HL-60/S4 treated with phorbol 12-myristate 13-acetate at 8.2 ng/mL for 4 days and 3 days (cell line): ENCODE results near the gene TRIM47.

Experiments
- in situ Hi-C: fragments of 300-500 bp; cut with MboI; formaldehyde crosslinking; loops from 2 replicates; pipeline ENCODE4 v1.15.0; 2022; ENCODE audit warnings: low sequenced_read_pairs

TRIM47 gene

GRCh38 chr17:75848523-75849278 is 29.7 kb downstream of the TRIM47 start:
- in situ Hi-C loops, result no loop called here

- in situ Hi-C loops, result no loop called here
These were observed 30.5 kb downstream of the TRIM47 start for GRCh38 chr17:75847614-75848522.

GRCh38 chr17:75846692-75847613 is 31.4 kb downstream of the TRIM47 start:
- in situ Hi-C loops, result no loop called here

GRCh38 chr17:75845933-75846691 is 32.3 kb downstream of the TRIM47 start:
- in situ Hi-C loops, result no loop called here

GRCh38 chr17:75845058-75845711 is 33.2 kb downstream of the TRIM47 start:
- in situ Hi-C loops, result no loop called here

- in situ Hi-C loops, result no loop called here
These were observed 33.8 kb downstream of the TRIM47 start for GRCh38 chr17:75844530-75845057.

- in situ Hi-C loops, result no loop called here
These were observed 34.5 kb downstream of the TRIM47 start, which contains the start of gene UNC13D for GRCh38 chr17:75843577-75844529. TSS of gene UNC13D (minus strand) at chr17:75844404. CDS start at chr17:75844337, 67 bp downstream.

- in situ Hi-C loops, result no loop called here
These were observed 35.3 kb downstream of the TRIM47 start for GRCh38 chr17:75842963-75843576.

GRCh38 chr17:75842411-75842810 is 36.0 kb downstream of the TRIM47 start:
- in situ Hi-C loops, result no loop called here

- in situ Hi-C loops, result no loop called here
These were observed 37.6 kb downstream of the TRIM47 start for GRCh38 chr17:75840799-75841164.

- in situ Hi-C loops, result no loop called here
These were observed 38.2 kb downstream of the TRIM47 start for GRCh38 chr17:75839942-75840798.

GRCh38 chr17:75838410-75838809 is 40.0 kb downstream of the TRIM47 start:
- in situ Hi-C loops, result no loop called here

- in situ Hi-C loops, result no loop called here
These were observed 40.5 kb downstream of the TRIM47 start for GRCh38 chr17:75837899-75838298.

- in situ Hi-C loops, result no loop called here
These were observed 41.8 kb downstream of the TRIM47 start for GRCh38 chr17:75836605-75837004.

- in situ Hi-C loops, result no loop called here
These were observed 42.8 kb downstream of the TRIM47 start for GRCh38 chr17:75835654-75835987.

- in situ Hi-C loops, result no loop called here
These were observed 43.3 kb downstream of the TRIM47 start for GRCh38 chr17:75834928-75835653.
